ENCODE measurements around the gene SLC29A2. TPM values are rescaled to one million over a fixed set of nuclear protein-coding genes. Genes with fewer than 3 reads are reported as not detected.

SLC29A2 gene
- polyA plus RNA-seq, 1 of the 3 experiments (the other 2 are of a cell fraction) = 3.2 TPM

- peak; percentile 12 for DNase-seq
- TF ChIP-seq MAX (IDR thresholded peaks at IDR 0.05; ENCODE audit: low read depth) (no peak), YY1 (IDR thresholded peaks at IDR 0.05; ENCODE audit: low read depth) (no peak), REST (IDR thresholded peaks at IDR 0.05; ENCODE audit: low read depth, low read length) (no peak), EZH2phosphoT487 (IDR thresholded peaks at IDR 0.05; ENCODE audit: borderline replicate concordance, low read depth) (no peak), ELF1 (IDR thresholded peaks at IDR 0.05) (no peak), JUND (IDR thresholded peaks at IDR 0.05) (no peak), IRF3 (IDR thresholded peaks at IDR 0.05; ENCODE audit: low read depth, low read length) (no peak), TEAD4 (IDR thresholded peaks at IDR 0.05; ENCODE audit: borderline replicate concordance, insufficient read depth) (no peak)
- Histone ChIP-seq H3K27ac (ENCODE audit: low read depth in 2 of 2, low read length in 1 of 2) (no peak overlapping the region), H4K20me1 (ENCODE audit: insufficient read depth) (no peaks in the 10 kb centered on the region; the same call in 1 of the 2 replicates), H3K9ac (no peak overlapping the region), H3K9me3 (no peaks in the 10 kb centered on the region), H2AFZ (ENCODE audit: low read depth) (no peak overlapping the region), H3K9me2 (no peaks in the 10 kb centered on the region), H3K4me1 (ENCODE audit: control insufficient read depth in 1 of 2, insufficient read depth in 2 of 2, low read depth in 1 of 2, low read length in 1 of 2) (peaks cover 30 to 41% of the 10 kb centered on the region in 2 experiments), H3K36me3 (replicated peaks in 1 of 2; ENCODE audit: control insufficient read depth in 1 of 2, insufficient read depth in 2 of 2, low read length in 1 of 2) (peaks cover 8 to 25% of the 10 kb centered on the region in 2 experiments), H3F3A (replicated peaks; ENCODE audit: insufficient read depth) (peaks cover 9% of the 10 kb centered on the region), H3K27me3 (ENCODE audit: insufficient read depth) (no peaks in the 10 kb centered on the region), H3K4me2 (no peak overlapping the region), H3K4me3 (ENCODE audit: low read depth in 2 of 2, low read length in 1 of 2) (no peak overlapping the region), H3K79me2 (ENCODE audit: insufficient read depth) (peaks cover 17% of the 10 kb centered on the region)
- ChIA-PET POLR2A (interaction anchor here (1.1 kb wide), 1 partner anchor 15 kb away, joined by 3 read pairs; the partner anchor contains the start of gene CD248), CTCF (interaction anchor here (0.9 to 8.8 kb wide), 5 partner anchors 13 to 109 kb away, joined by 3 to 280 read pairs (median 6); partner anchors contain the start of genes B4GAT1, BRMS1 and CD248)
- 87% methylated on average over 9 of the region's 12 CpGs for WGBS (ENCODE audit: low lambda C conversion rate)
These were observed 39.8 kb downstream of the SLC29A2 start for GRCh38 chr11:66331542-66332370.

- no peaks in the 10 kb centered on the region for H3K9me2 ChIP-seq
- H2AFZ ChIP-seq (ENCODE audit: low read depth) = no peak overlapping the region
- no peaks in the 10 kb centered on the region; the same call in 1 of the 2 replicates for H4K20me1 ChIP-seq (ENCODE audit: insufficient read depth)
- no peak overlapping the region for H3K4me2 ChIP-seq
- POLR2A ChIA-PET = interaction anchor here (1.1 kb wide), 1 partner anchor 14 kb away, joined by 3 read pairs; the partner anchor contains the start of gene CD248
- H3K79me2 ChIP-seq (ENCODE audit: insufficient read depth) = peaks cover 17% of the 10 kb centered on the region
- CTCF ChIA-PET = interaction anchor here (8.8 kb wide), 1 partner anchor 18 kb away, joined by 280 read pairs; the partner anchor contains the start of gene CD248
- peaks cover 8 to 25% of the 10 kb centered on the region in 2 experiments for H3K36me3 ChIP-seq (replicated peaks in 1 of 2; ENCODE audit: control insufficient read depth in 1 of 2, insufficient read depth in 2 of 2, low read length in 1 of 2)
- TF ChIP-seq SMC3 (IDR thresholded peaks at IDR 0.05; ENCODE audit: low read depth, low read length) (no peak), YY1 (IDR thresholded peaks at IDR 0.05; ENCODE audit: low read depth) (no peak), FOSL2 (IDR thresholded peaks at IDR 0.05; ENCODE audit: borderline replicate concordance, low read depth) (no peak), ZBTB33 (IDR thresholded peaks at IDR 0.05; ENCODE audit: borderline replicate concordance, low read depth) (no peak)
- no peaks in the 10 kb centered on the region for H3K27me3 ChIP-seq (ENCODE audit: insufficient read depth)
- H3K4me1 ChIP-seq (ENCODE audit: control insufficient read depth in 1 of 2, insufficient read depth in 2 of 2, low read depth in 1 of 2, low read length in 1 of 2) = peaks cover 33 to 41% of the 10 kb centered on the region in 2 experiments; a peak in 3 of 4 replicates
- H3K27ac ChIP-seq (ENCODE audit: low read depth in 2 of 2, low read length in 1 of 2) = no peak overlapping the region
- no peak for DNase-seq
- no peak overlapping the region for H3K4me3 ChIP-seq (ENCODE audit: low read depth in 2 of 2, low read length in 1 of 2)
- H3K9me3 ChIP-seq = no peaks in the 10 kb centered on the region
- whole genome bisulfite sequencing (ENCODE audit: low lambda C conversion rate) = 92% methylated on average over 2 of the region's 10 CpGs
- H3F3A ChIP-seq (replicated peaks; ENCODE audit: insufficient read depth) = peaks cover 9% of the 10 kb centered on the region
- no peak overlapping the region for H3K9ac ChIP-seq
These were observed 40.6 kb downstream of the SLC29A2 start for GRCh38 chr11:66330931-66331330.

All from SK-N-SH (cell line).